K562 (cell line): ENCODE data around the gene CCDC187. TPM values are rescaled to one million over a fixed set of nuclear protein-coding genes. Genes with fewer than 3 reads are reported as not detected.

Experiments
- ATF1 ChIP-seq, 2 experiments: fragments of 450-650 bp in 1 of 2; IDR thresholded peaks; 2 replicates each; pipeline ENCODE4 v1.6.1; 2016; ENCODE audit warnings: missing compliant biosample characterization in 1 of 2, missing genetic modification characterization in 1 of 2
- ATF6 ChIP-seq: sonication (generic); formaldehyde crosslinking; IDR thresholded peaks from 2 replicates; pipeline ENCODE4 v1.4.0; 2020; ENCODE audit warnings: mild to moderate bottlenecking, missing genetic modification reagents
- CBFA2T3 ChIP-seq: fragments of 450-650 bp; IDR thresholded peaks from 2 replicates; pipeline ENCODE4 v1.6.1; 2017
- CBX3 ChIP-seq, 2 experiments: IDR thresholded peaks; 1 replicate in 1 of 2; 2 replicates in 1 of 2; pipeline ENCODE4 v1.6.1; 2012; ENCODE audit warnings: inconsistent platforms in 2 of 2, low read length in 2 of 2, borderline replicate concordance in 1 of 2, control low read depth in 1 of 2
- FOXK2 ChIP-seq, 2 experiments: fragments of 450-650 bp; IDR thresholded peaks in 1 of 2; conservative IDR thresholded peaks in 1 of 2; 2 replicates each; pipeline ENCODE4 v1.6.1; 2016; ENCODE audit warnings: low read depth in 2 of 2, mild to moderate bottlenecking in 1 of 2
- GABPA ChIP-seq: fragments of 200-800 bp; sonication (Bioruptor generic); conservative IDR thresholded peaks from 2 replicates; pipeline ENCODE4 v1.6.1; 2016; ENCODE audit warnings: low read depth, missing genetic modification characterization, missing compliant biosample characterization
- MYNN ChIP-seq, 2 experiments: sonication (generic); formaldehyde crosslinking in 1 of 2; IDR thresholded peaks; 2 replicates each; pipeline versions ENCODE4 v1.5.0 to v1.6.1; 2016 to 2020; ENCODE audit warnings: antibody characterized with exemption in 1 of 2, missing genetic modification reagents in 1 of 2
- NR2C1 ChIP-seq, 2 experiments: fragments of 450-650 bp; IDR thresholded peaks; 2 replicates each; pipeline ENCODE4 v1.6.1; 2017; ENCODE audit warnings: mild to moderate bottlenecking in 2 of 2, antibody characterized with exemption in 1 of 2, inconsistent platforms in 1 of 2, missing compliant biosample characterization in 1 of 2, missing genetic modification characterization in 1 of 2
- PHF8 ChIP-seq: fragments of 200-600 bp; sonication (generic); IDR thresholded peaks from 2 replicates; pipeline ENCODE4 v1.6.1; 2012; ENCODE audit warnings: mixed run types, mild to moderate bottlenecking, inconsistent platforms, low read length, moderate library complexity, borderline replicate concordance
- RB1 ChIP-seq: fragments of 450-650 bp; IDR thresholded peaks from 2 replicates; pipeline ENCODE4 v1.6.1; 2017; ENCODE audit warnings: low read depth, mild to moderate bottlenecking
- SUPT5H ChIP-seq: fragments of 450-650 bp; IDR thresholded peaks from 2 replicates; pipeline ENCODE4 v1.6.1; 2016
- ZBTB33 ChIP-seq: sonication (generic); formaldehyde crosslinking; IDR thresholded peaks from 2 replicates; pipeline ENCODE4 v1.8.1; 2023; ENCODE audit warnings: mild to moderate bottlenecking, missing genetic modification reagents
- ZC3H11A ChIP-seq: IDR thresholded peaks from 2 replicates; pipeline ENCODE4 v1.6.1; 2012; ENCODE audit warnings: low read depth, low read length, improper control_type of control experiment
- ZFPM2 ChIP-seq: fragments of 250-450 bp; sonication (Bioruptor Pico); IDR thresholded peaks from 2 replicates; pipeline ENCODE4 v1.5.1; 2022; ENCODE audit warnings: mild to moderate bottlenecking
- ZNF12 ChIP-seq: sonication (generic); formaldehyde crosslinking; IDR thresholded peaks from 2 replicates; pipeline ENCODE4 v1.4.0; 2020; ENCODE audit warnings: mild to moderate bottlenecking, missing genetic modification reagents
- ZNF197 ChIP-seq: fragments of 200-800 bp; sonication (Bioruptor generic); IDR thresholded peaks from 2 replicates; pipeline ENCODE4 v1.6.1; 2016; ENCODE audit warnings: low read depth, missing genetic modification characterization, missing compliant biosample characterization
- ZNF274 ChIP-seq: IDR thresholded peaks from 2 replicates; pipeline ENCODE4 v1.6.1; 2011; ENCODE audit warnings: low read depth, mild to moderate bottlenecking, low read length, moderate library complexity, borderline replicate concordance
- polyA plus RNA-seq, 8 experiments: library from polyadenylated mRNA; depleted of rRNA in 4 of 8; stranded (reverse) in 5 of 8; unstranded in 3 of 8; fragments of >200 nt; fragmentation: Nextera tagmentation in 2 of 8; fragmentation: Illumina TruSeq in 1 of 8; extraction: Ambion mirVana in 2 of 8; extraction: Trizol in 1 of 8; gene quantifications; 2 replicates each; pipeline versions ENCODE4 v1.2.1 to v1.2.3, GENCODE V29; 2011 to 2014; ENCODE audit warnings: inconsistent platforms in 1 of 8, missing spikeins in 1 of 8
- total RNA-seq, 7 experiments: library from RNA; depleted of rRNA in 6 of 7; stranded (reverse); fragments of >200 nt in 6 of 7; fragmentation: Illumina TruSeq in 2 of 7; extraction: Trizol in 2 of 7; gene quantifications; 2 replicates each; pipeline versions ENCODE4 v1.2.1 to v1.2.3, GENCODE V29; 2011 to 2021; ENCODE audit warnings: low replicate concordance in 1 of 7
- TF ChIP-seq, protein P1 (sequence below): fragments of 450-650 bp; IDR thresholded peaks from 2 replicates; pipeline ENCODE4 v1.6.1; 2018; ENCODE audit not compliant: partially characterized antibody
- TF ChIP-seq, protein P2 (sequence below): sonication (generic); formaldehyde crosslinking; IDR thresholded peaks from 2 replicates; pipeline ENCODE4 v1.8.0; 2022; ENCODE audit warnings: mild to moderate bottlenecking, missing genetic modification reagents

Gene CCDC187
- total and polyA plus RNA-seq, 9 of the 15 experiments (the other 6 are each of a cell fraction or from before 2014, with no cell fraction given): not detected

DNA sequence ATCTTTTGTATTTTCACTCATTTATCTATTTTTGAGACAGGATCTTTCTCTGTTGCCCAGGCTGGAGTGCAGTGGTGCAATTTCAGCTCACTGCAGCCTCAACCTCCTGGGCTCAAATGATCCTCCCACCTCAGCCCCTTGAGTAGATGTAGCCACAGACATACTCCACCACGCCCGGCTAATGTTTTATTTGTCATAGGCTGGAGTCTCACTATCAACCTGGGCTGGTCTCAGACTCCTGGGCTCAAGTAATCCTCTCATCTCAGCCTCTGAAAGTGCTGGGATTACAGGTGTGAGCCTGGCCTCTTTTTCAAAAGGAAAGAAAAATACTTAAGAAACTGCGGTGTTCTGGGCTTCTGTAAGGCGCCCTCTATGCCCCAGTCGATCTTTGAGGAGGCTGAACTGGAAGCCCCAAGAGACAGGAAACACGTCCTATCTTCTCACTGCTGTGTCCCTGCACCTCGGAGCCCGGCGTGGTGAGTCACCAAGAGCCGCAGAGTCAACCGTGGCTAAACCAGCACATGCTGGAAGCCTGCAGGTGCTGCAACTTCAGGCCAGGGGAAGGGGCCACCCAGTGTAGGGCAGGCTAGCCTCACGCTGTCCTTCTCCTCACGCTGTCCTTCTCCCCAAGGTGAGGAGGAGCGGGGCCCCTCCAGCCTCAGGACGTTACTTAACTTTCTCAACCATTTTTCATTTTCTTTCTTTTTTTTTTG lies 83.7 kb downstream of the CCDC187 start (continued):
- TF ChIP-seq CBX3 (IDR thresholded peaks at IDR 0.05; ENCODE audit: borderline replicate concordance in 1 of 2, low read length in 2 of 2) (no peak), ZNF12 (CRISPR knock-in tag) (no peak), SUPT5H (no peak), ATF1 (CRISPR knock-in tag; IDR thresholded peaks at IDR 0.05) (no peak), ATF1 (tag; IDR thresholded peaks at IDR 0.05) (peak; percentile 33; the same call in 1 of the 2 replicates), FOXK2 (conservative IDR thresholded peaks at IDR 0.05 in 1 of 2, IDR thresholded peaks at IDR 0.05 in 1 of 2; ENCODE audit: low read depth in 2 of 2) (peak in 1 of 2 experiments; percentile 38; a peak in 1 of 4 replicates), ZNF274 (no peak), ZNF197 (CRISPR knock-in tag) (no peak), MYNN (IDR thresholded peaks at IDR 0.05) (peak; percentile 69; the same call in 1 of the 2 replicates), MYNN (CRISPR knock-in tag; IDR thresholded peaks at IDR 0.05) (no peak), GABPA (tag) (peak; percentile 63; the same call in 1 of the 2 replicates), PHF8 (no peak), ATF6 (no peak), ZC3H11A (no peak), RB1 (no peak), CBFA2T3 (0 out of 2 replicates have a peak, but pooled peaks have one; percentile 4), ZFPM2 (CRISPR knock-in tag) (no peak), ZBTB33 (no peak; the same call in 1 of the 2 replicates), NR2C1 (IDR thresholded peaks at IDR 0.05) (no peak), NR2C1 (tag; IDR thresholded peaks at IDR 0.05) (peak; percentile 48; the same call in 1 of the 2 replicates)
- TF ChIP-seq, protein P1, sequence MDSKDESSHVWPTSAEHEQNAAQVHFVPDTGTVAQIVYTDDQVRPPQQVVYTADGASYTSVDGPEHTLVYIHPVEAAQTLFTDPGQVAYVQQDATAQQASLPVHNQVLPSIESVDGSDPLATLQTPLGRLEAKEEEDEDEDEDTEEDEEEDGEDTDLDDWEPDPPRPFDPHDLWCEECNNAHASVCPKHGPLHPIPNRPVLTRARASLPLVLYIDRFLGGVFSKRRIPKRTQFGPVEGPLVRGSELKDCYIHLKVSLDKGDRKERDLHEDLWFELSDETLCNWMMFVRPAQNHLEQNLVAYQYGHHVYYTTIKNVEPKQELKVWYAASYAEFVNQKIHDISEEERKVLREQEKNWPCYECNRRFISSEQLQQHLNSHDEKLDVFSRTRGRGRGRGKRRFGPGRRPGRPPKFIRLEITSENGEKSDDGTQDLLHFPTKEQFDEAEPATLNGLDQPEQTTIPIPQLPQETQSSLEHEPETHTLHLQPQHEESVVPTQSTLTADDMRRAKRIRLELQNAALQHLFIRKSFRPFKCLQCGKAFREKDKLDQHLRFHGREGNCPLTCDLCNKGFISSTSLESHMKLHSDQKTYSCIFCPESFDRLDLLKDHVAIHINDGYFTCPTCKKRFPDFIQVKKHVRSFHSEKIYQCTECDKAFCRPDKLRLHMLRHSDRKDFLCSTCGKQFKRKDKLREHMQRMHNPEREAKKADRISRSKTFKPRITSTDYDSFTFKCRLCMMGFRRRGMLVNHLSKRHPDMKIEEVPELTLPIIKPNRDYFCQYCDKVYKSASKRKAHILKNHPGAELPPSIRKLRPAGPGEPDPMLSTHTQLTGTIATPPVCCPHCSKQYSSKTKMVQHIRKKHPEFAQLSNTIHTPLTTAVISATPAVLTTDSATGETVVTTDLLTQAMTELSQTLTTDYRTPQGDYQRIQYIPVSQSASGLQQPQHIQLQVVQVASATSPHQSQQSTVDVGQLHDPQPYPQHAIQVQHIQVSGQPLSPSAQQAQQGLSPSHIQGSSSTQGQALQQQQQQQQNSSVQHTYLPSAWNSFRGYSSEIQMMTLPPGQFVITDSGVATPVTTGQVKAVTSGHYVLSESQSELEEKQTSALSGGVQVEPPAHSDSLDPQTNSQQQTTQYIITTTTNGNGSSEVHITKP: no peak
- TF ChIP-seq, protein P2, sequence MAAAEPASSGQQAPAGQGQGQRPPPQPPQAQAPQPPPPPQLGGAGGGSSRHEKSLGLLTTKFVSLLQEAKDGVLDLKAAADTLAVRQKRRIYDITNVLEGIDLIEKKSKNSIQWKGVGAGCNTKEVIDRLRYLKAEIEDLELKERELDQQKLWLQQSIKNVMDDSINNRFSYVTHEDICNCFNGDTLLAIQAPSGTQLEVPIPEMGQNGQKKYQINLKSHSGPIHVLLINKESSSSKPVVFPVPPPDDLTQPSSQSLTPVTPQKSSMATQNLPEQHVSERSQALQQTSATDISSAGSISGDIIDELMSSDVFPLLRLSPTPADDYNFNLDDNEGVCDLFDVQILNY: no peak
